HG02943 (cell line): ENCODE data around the gene PEX3.
A peak's percentile ranks its signal among the peaks of the same experiment; 100 is the strongest.

Source experiments
- ATAC-seq: cut with Tn5 transposase; IDR thresholded peaks from one replicate; pipeline ENCODE4 v1.9.1; 2021; ENCODE audit warnings: mild to moderate bottlenecking, low read depth, moderate library complexity; ENCODE audit not compliant: unreplicated experiment

Gene PEX3, protein sequence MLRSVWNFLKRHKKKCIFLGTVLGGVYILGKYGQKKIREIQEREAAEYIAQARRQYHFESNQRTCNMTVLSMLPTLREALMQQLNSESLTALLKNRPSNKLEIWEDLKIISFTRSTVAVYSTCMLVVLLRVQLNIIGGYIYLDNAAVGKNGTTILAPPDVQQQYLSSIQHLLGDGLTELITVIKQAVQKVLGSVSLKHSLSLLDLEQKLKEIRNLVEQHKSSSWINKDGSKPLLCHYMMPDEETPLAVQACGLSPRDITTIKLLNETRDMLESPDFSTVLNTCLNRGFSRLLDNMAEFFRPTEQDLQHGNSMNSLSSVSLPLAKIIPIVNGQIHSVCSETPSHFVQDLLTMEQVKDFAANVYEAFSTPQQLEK

DNA sequence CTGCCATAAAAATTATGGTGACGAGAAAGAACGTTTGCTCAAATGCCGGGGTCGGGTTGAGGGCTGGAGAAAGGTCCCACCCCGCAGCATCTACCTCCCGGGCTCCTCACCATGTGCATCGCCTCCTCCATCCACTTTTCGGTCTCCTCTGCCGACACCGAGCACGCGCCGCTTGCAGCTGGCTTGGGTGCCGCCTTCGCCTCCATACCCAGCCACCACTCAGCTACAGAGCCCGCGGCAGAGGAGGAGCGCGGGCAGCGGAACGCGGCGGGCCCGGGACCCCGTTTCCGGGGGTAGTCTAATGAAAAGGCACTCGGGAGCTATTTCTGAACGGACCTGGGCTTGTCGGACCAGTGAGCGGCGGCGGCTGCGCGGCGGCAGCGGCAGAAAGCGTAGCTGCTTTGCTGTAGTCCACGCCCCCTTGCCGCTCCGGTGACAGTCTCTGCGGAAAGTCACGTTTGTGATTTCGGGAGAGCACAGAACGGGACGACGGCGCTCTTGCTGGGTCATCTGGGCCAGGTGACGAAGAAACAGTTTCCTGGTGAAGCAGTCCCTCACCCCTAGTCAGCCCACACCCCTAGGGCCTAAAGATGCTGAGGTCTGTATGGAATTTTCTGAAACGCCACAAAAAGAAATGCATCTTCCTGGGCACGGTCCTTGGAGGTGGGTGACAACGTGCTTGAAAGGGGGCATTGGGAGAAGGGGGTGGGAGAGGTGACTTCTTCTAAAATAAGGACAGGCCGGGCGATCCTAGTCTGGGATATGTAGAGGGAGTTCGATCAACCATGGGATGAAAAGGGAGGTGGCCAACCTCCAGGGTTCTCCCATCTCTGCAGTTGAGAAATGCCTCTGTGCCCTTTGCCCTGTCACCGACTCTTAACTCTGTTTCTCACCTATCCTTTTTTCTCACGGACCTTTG is at the start of gene PEX3, which contains the start of gene ADAT2:
PEX3 (plus strand) TSS at position 353 of the 919 bp plus-strand sequence; CDS start at position 591, 238 bp downstream.
ADAT2 (minus strand) TSS at position 243 of the 919 bp plus-strand sequence; CDS start at position 206, 37 bp downstream.
- peak; percentile 99 for ATAC-seq

DNA sequence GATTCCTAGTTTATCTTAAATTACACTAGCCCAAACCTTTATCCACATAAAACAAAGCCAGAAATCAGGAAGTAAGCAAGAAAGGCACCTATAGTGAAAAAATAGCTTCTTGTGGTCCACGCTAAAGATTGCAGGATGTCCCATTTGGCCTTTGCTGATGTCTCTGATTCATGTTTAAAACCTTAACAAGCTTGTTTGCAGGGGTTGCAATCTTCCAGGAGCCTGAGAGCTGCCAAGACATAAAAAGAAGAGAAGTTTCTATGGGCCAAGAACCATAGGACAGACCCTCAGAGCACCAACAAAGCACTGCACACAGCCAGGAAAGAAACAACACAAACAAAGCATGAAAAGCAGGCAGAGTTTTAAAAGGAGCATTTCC is 49.5 kb upstream of the PEX3 start:
- ATAC-seq: no peak

DNA sequence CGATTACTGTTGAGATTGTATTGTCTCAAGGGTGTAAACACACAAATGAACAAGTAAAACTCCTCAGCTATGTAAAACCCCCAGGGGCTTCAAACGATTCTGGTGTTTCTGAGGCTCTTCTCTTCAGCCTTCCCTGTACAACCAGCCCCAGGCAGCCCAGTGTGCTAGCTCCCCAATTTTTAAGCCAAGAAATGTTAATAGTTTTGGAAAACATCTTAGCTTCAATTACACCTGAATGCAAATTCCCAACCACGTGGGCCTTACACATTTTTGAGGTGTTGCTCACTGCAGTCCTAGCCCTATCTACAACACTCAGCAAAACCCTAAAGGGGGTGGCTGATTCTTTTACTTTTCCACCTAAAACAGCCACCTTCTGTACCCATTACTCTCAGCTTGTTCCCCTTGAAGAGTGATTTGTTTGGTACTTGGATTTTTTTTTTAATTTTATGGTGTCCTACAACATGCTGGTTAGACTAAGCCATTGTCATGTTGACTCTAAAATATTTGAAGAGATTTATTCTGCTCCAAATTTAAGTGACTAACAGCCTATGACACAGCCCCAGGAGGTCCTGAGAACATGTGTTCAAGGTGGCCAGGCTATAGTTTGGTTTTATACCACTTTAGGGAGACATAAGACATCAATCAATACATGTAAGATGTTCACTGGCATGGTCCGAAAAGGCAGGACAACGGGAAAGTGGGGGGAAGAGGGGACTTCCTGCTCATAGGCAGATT is 48.8 kb upstream of the PEX3 start:
- ATAC-seq: no peak

DNA sequence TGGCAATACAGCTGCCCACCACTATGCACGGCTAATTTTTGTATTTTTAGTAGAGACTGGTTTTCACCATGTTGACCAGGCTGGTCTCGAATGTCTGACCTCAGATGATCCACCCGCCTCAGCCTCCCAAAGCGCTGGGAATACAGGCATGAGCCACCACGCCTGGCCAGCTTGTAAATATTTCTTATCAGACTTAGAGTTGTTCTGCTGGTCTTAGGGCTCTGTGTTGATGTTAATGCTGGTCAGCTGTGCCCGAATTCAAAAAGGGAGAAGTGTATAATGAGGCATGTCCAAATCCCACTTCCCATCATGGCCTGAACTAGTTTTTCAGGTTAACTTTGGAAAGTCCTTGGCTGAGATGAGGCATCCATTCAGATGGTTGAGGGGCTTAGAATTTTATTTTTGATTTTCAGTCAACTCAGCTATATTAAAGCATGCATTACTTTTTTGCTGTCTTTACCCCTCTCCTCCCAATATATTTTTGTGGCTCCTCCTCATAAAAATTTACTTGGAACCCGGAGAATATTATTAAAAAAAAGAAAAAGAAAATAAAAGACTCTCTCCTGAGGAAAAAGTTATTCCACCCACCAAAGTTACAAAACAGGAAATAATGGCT is 47.8 kb upstream of the PEX3 start:
- no peak for ATAC-seq

DNA sequence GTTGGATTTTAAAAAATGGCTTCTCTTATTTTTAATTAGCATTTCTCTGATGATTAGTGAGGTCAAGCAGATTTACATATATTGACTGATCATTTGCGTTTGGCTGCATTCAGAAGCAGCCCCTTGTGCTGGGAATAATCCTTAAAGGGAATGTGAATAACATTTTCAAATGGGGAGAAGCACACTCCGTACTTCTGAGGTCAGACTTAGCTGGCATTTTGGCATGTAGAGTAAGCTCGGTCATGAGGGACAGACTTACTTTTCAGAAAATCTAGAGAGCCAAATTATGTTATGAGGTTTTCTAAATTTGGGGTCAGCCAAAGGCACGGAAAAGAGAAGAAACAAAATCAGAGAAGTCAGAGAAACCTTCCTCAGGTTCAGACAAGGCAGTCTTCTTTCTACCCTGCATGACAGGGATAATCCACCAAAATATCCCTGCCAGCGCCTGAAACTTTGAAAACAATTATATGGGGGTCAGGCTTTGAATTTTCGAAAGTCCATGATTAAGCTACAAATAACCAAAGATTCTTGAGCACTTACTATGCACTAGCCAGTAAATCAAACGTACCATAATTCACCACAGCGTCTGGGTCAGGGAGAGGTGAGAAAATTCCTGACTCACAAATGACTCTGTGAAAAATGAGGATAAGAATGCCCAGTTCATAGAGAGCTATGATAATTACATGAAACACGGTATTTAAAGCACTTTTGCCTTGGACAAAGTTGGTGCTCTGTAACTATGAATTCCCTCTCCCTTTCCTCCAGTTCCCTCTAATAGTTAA is 45.0 kb upstream of the PEX3 start:
- ATAC-seq: no peak

DNA sequence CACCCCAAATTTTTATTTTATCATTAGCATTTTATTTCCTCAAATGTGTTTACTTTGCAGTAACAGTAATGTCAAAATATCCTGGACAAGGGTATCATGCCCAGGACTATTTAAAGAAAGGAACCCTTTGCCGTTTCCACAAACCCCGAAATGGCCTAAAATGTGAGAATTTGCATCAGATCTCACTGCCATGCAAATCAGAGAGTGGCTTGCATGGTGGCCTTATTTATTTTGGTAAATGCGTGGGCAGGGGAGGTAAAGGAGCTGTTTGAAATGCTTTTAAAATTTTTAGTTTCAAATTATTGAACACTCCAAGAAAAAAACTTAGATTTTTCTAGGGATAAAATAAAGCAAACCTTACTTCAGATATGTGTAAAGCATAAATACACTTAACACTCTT is 43.9 kb upstream of the PEX3 start:
- ATAC-seq: no peak

DNA sequence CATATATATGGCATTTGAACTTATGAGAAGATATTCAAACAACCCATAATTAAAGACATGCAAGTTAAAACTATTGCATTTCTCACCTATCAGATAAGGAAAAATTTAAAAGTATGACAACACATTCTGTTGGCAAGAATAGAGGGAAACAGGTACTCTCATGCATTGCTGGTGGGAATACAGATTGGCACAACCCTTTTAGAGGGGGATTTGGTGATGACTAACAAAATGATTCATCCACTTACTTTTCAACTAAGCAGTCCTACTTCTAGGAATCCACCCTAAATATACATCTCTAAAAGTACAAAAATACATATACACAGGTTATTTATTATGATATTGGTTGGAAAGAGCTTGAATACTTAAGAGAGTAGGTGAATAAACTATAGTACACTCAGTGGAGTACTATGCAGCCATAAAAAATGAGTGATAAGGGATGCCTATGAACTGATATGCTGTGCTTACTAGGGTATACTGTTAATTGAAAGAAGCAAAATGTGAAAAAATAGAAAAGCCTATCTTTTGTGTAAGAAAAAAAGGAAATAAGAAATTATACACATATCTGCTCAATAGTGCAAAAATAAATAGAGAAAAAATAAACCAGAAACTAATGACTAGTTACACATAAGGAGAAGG is 42.3 kb upstream of the PEX3 start:
- ATAC-seq: no peak

DNA sequence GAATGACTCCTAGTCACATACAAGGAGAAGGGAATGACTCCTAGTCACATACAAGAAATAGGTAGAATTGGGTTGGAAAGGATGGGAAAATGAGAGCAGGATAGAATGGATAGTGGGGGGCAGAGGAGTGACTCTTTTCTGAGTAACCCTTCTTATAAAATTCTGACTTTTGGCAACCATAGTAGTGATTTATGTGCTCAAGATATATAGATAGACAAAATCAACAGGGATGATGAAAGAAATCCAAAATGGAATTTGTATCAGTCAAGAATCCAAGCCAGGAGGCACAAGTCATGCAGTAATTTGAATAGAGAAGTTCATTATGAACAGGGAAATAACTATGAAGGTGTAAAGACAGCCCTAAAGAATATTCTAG is 41.8 kb upstream of the PEX3 start:
- no peak for ATAC-seq

DNA sequence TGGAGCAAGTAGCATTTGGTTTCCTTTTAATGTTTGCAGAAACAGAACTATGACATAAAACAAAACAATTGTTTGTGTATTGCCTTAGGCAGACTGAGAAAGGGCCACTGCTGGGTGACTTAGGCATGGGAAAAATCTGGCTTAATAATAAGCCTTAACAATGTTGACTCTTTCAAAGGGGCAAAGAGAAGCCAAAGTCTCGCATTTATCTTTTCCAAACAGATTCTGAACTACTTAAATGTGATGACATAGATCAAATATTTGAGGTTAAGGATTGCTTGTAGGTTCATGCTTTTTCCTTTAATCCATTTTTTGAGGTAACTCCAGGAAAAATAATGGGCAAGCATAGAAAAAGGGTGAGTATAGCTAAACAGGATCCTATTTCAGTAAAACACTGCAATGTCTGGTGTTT is 39.7 kb upstream of the PEX3 start:
- ATAC-seq: no peak

DNA sequence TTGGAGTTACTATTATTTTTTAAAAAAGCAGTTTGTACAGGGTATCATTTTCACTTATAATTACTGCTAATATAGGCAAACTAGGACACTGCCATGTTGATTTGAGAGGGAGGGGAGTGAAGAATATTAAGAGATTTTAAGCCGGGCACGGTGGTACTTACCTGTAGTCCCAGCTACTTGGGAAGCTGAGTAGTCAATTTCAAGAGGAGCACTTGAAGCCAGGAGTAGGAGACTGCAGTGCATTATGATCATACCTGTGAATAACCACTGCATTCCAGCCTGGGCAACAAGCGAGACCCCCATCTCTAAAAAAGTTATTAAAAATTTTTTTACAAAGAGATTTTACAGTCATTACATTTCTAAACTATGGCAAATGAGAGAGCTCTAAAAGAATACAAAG is 35.8 kb upstream of the PEX3 start:
- ATAC-seq: no peak

DNA sequence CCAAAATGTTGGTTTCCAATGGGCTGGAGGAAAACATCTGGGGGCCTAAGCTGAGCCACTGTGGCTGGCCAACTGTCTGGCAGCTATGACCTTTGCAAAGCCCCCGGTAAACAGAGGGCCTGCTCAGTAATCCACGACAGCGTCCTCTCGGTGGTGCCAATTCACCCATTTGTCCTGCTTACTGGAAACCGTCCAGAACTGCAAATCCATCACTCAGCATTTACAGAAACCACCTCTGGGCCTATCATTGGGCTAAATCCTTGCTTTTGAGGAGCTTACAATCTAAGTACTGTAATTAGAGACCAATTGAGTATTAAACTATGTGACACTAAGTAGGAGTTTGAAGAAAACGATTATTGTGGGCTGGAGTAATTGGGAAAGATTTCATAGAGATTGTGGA is 31.1 kb upstream of the PEX3 start:
- ATAC-seq: no peak

DNA sequence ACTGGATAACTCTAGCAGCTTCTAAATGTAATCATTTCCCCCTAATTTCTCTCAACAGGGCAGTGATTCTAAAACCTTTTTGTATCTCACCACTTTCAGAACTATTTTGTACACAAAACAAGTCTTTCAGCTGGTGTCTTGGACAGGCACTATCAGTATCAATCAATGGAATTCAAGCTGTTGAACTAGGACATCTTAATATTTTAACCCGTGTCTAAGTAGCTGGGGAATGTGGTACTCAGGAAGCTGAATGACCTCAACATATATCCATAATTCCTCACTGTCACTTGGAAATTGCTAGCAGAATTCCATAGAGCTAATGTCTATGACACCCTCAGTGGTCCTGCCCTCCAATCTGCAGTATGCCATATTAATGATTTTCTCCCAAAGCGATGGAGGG is 24.6 kb upstream of the PEX3 start:
- ATAC-seq: no peak

DNA sequence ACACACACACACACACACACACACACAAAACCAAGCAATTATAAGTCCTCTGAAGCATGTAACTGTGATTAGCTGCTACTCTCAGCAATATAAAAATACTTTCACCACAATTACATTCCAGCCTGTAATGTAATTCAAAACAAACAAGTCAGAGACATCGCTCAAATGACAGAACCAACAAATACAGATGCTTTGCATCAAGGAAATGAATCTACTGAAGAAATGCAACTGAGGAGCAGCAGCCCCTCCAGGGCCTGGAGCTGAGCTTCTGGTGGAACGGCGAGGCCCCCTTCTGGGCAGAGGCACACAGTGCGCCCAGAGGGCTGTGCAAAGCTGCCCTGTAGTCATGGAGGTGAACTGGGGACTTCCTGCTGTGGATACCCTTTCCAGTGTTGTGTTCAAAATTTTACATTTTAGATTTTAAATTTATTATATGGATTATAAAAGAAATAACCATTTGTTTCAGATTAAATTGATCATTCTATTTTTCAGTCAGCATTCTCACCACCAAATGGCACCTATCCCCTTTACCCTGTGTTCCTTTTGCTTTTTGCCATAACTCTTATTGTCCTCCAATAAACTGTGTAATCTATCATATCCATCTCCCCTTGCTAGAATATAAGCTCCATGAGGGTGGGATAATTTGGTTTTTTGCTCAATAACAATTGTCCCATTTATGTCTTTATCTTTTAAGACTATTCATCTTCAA is 23.3 kb upstream of the PEX3 start:
- peak; percentile 99 for ATAC-seq

DNA sequence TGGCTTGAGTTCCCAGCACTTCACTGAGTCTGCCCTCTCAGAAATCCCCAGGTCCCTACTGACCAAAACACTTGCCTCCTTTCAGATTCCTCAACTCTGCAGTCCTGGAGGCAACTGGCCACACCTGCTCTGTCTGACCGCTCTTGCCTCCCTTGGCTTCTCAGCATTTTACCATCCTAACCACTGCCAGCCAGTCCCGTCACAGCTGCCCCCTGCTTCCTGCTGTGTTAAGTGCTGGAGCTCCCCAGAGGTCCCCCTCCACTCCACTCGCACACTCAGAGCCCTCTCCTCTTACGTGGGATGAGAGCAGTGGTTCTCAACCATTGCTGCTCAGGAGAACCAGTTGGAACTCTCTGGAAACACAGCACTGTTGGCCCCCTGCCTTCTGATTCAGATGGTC is 20.6 kb upstream of the PEX3 start:
- ATAC-seq: no peak

DNA sequence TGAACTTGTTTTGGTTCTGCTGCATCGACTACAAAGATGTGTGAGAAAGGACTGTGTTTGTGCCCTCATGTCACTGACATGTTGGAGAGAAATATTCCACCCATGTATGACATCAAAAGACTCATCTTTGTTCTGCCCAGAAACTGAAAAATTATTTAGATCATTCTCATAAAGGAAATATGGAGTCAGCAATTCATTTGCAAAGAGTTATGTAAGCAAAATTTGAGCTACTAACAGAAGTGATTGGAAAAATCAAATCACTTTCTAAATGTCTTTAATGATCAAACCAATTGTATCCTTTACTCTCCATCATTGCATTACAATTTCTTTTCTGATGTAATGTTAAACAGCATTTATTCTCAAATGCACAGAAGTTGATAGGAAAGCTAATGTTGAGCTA is 19.4 kb upstream of the PEX3 start:
- ATAC-seq: no peak

DNA sequence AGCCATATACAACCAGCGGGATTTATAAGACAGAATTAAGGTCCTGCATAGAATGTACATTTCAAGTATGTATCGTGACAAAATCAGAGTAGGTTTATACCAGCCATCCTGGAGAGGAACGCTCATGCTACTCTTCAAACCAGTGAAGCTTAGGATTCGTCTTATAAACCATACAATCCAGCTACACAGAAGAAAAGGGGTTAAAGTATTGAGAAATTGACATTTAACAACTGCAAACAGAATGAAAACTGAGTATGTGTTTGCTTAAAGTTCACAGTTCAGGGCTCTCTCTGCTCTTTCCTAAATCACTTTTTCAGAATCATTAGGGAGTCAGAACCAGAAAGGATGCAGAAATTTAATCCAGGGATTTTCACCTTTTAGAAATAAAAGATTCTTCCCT is 18.0 kb upstream of the PEX3 start:
- ATAC-seq: no peak

DNA sequence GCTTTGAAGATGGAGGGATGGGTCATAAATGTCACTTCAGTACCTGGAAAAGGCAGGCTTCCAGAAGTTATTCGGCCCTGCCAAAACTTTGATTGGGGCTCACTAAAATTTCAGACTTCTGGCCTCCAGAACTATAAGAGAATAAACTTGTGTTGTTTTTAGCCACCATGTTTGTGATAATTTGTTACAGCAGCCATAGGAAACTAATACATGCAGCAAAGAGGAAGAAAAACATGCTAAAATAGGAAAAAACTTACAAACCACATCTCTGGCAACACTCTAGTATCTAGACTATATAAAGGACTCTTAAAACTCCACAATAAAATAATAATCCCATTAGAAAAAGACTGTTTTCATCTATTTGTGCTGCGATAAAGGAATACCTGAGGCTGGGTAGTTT is 9.6 kb upstream of the PEX3 start:
- ATAC-seq: no peak

DNA sequence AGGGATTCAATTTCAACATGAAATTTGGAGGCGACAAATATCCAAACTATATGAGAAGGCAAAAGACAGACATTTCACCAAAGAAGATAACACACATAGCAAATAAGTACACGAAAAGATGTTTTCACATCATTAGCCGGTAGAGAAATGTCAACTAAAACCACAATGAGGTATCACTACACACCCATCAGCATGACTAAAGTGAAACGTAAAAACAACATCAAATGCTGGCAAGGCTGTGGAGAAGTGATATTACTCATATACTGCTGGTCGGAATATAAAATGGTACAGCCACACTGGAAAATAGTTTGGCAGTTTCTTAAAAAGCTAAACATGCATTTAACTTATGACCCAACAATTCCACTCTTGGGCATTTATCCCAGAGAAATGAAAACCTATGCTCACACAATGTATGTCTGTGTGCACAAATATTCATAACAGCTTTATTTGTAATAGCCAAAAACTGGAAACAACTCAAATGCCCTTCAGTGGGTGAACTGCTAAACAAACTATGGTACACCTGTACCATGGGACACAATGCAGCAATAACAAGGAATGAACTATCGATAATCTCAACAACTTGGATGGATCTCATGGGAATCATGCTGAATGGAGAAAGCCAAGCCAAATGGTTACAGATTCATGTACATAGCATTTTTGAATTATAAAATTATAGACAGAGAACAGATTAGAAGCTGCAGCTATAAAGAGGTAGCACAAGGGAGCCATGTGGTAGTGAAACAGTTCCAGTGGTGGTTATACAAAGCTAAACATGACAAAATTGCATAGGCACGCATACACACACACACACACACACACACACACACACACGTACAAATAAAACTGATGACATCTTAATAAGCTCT is 8.7 kb upstream of the PEX3 start:
- ATAC-seq: no peak
